T1000 (cell line): ENCODE measurements around the gene RNF130.
"Not testable (repeated sequence)": the region's sequence is repeated elsewhere in the genome, so short reads cannot be mapped to it uniquely, and the experiment has no call there.

Experiments used
- DNase-seq: peaks from one replicate; lab custom pipeline; 2025; ENCODE audit warnings: mixed read lengths; lab: John Stamatoyannopoulos, UW

The RNF130 gene

GRCh38 chr5:180018347-180019060 lies 53.1 kb downstream of the RNF130 start:
- DNase-seq, result no peak

GRCh38 chr5:180015523-180015922 lies 56.0 kb downstream of the RNF130 start:
- not testable (repeated sequence) for DNase-seq

GRCh38 chr5:180013678-180014077 lies 57.9 kb downstream of the RNF130 start:
- DNase-seq, result no peak

- DNase-seq, result no peak
Measured at GRCh38 chr5:180012316-180012715, 59.2 kb downstream of the RNF130 start.

- no peak for DNase-seq
Measured at GRCh38 chr5:180010636-180011035, 60.9 kb downstream of the RNF130 start.

GRCh38 chr5:180009581-180009980 lies 62.0 kb downstream of the RNF130 start:
- no peak for DNase-seq

- no peak for DNase-seq
Measured at GRCh38 chr5:180008433-180008832, 63.1 kb downstream of the RNF130 start.

GRCh38 chr5:180007582-180007981 lies 64.0 kb downstream of the RNF130 start:
- no peak for DNase-seq

- DNase-seq, result no peak
Measured at GRCh38 chr5:180006141-180006540, 65.4 kb downstream of the RNF130 start.

- no peak for DNase-seq
Measured at GRCh38 chr5:180003127-180003526, 68.4 kb downstream of the RNF130 start.

GRCh38 chr5:180001742-180002141 lies 69.8 kb downstream of the RNF130 start:
- no peak for DNase-seq

GRCh38 chr5:180001136-180001535 lies 70.4 kb downstream of the RNF130 start:
- no peak for DNase-seq

- DNase-seq, result no peak
Measured at GRCh38 chr5:179998485-179998884, 73.1 kb downstream of the RNF130 start.

GRCh38 chr5:179994583-179995323 lies 76.8 kb downstream of the RNF130 start:
- no peak for DNase-seq

- DNase-seq, result not testable (repeated sequence)
Measured at GRCh38 chr5:179992855-179993254, 78.7 kb downstream of the RNF130 start.

- no peak for DNase-seq
Measured at GRCh38 chr5:179991106-179991505, 80.5 kb downstream of the RNF130 start.

GRCh38 chr5:179990525-179990924 lies 81.0 kb downstream of the RNF130 start:
- not testable (repeated sequence) for DNase-seq

GRCh38 chr5:179986328-179986727 lies 85.2 kb downstream of the RNF130 start:
- DNase-seq, result no peak

GRCh38 chr5:179981636-179982035 lies 89.9 kb downstream of the RNF130 start:
- DNase-seq, result no peak

GRCh38 chr5:179980767-179981166 lies 90.8 kb downstream of the RNF130 start:
- no peak for DNase-seq

- no peak for DNase-seq
Measured at GRCh38 chr5:179978792-179979191, 92.8 kb downstream of the RNF130 start.

GRCh38 chr5:179975713-179976134 lies 95.8 kb downstream of the RNF130 start:
- no peak for DNase-seq

- DNase-seq, result no peak
Measured at GRCh38 chr5:179974946-179975712, 96.4 kb downstream of the RNF130 start.
